Endothelial cell (in vitro differentiated cells): ENCODE data around the gene CTLA4. TPM values are rescaled to one million over a fixed set of nuclear protein-coding genes. Genes with fewer than 3 reads are reported as not detected.

Source experiments
- DNase-seq: peaks from one replicate; pipeline ENCODE4 v3.0.0; 2021; ENCODE audit warnings: low spot score
- H3K27ac Mint-ChIP-seq: one replicate; pipeline ENCODE4 v1.8.0; 2021; ENCODE audit warnings: mixed read lengths, inconsistent platforms; ENCODE audit not compliant: unreplicated experiment
- H3K27me3 Mint-ChIP-seq: one replicate; pipeline ENCODE4 v1.8.0; 2021; ENCODE audit warnings: mild to moderate bottlenecking, moderate library complexity, mixed read lengths, inconsistent platforms; ENCODE audit not compliant: unreplicated experiment
- H3K36me3 Mint-ChIP-seq: one replicate; pipeline ENCODE4 v1.8.0; 2021; ENCODE audit warnings: mild to moderate bottlenecking, low read depth, mixed read lengths, inconsistent platforms; ENCODE audit not compliant: unreplicated experiment
- H3K4me1 Mint-ChIP-seq: one replicate; pipeline ENCODE4 v1.8.0; 2021; ENCODE audit warnings: mild to moderate bottlenecking, mixed read lengths, inconsistent platforms; ENCODE audit not compliant: unreplicated experiment
- H3K4me3 Mint-ChIP-seq: one replicate; pipeline ENCODE4 v1.8.0; 2021; ENCODE audit warnings: mild to moderate bottlenecking, mixed read lengths, inconsistent platforms; ENCODE audit not compliant: unreplicated experiment
- H3K9me3 Mint-ChIP-seq: one replicate; pipeline ENCODE4 v1.8.0; 2021; ENCODE audit warnings: mixed read lengths, inconsistent platforms; ENCODE audit not compliant: unreplicated experiment
- CTCF ChIP-seq: fragments of 200-600 bp; sonication (generic); IDR thresholded peaks from one replicate; pipeline ENCODE4 v1.5.0; 2021; ENCODE audit warnings: antibody characterized with exemption; ENCODE audit not compliant: unreplicated experiment
- total RNA-seq: library from RNA; stranded (reverse); fragmentation: NEBNext Ultra II Directional; extraction: Animal tissue kit (Norgen Biotek cat#: 25700); gene quantifications from one replicate; pipeline ENCODE4 v1.2.1, GENCODE V29; 2021; ENCODE audit not compliant: unreplicated experiment

CTLA4 gene
- total RNA-seq, 1 donor from 2014 or later, result not detected

DNA sequence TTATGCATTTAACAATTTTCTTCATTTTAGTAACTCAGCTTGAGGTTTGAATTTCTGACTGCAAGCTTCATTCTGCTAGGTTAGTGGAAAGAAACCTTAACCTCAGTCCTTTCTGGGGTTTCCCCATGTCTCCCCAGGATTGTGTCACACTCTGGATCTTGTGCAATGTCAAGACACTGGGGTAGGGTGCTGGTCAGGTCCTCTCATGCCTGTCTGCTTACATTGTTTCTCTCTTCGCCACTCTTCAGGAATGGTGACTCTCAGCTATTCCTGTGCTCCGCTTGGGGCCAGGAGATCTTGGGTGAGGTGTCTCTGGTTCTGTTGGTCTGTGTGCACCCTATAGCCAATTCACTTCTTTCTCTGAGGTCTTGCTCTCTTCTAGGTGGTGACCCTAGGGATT lies 23.9 kb downstream of the CTLA4 start:
- no peak overlapping the region for H3K4me3 Mint-ChIP-seq
- DNase-seq, result no peak
- no peaks in the 10 kb centered on the region for H3K36me3 Mint-ChIP-seq
- H3K27ac Mint-ChIP-seq, result no peak overlapping the region
- TF ChIP-seq CTCF, result no peak
- no peaks in the 10 kb centered on the region for H3K9me3 Mint-ChIP-seq
- H3K4me1 Mint-ChIP-seq, result no peaks in the 10 kb centered on the region
- no peaks in the 10 kb centered on the region for H3K27me3 Mint-ChIP-seq

- H3K4me1 Mint-ChIP-seq, result no peaks in the 10 kb centered on the region
- no peak for TF ChIP-seq CTCF
- no peaks in the 10 kb centered on the region for H3K27me3 Mint-ChIP-seq
- H3K9me3 Mint-ChIP-seq, result no peaks in the 10 kb centered on the region
- no peak for DNase-seq
- H3K27ac Mint-ChIP-seq, result no peak overlapping the region
- no peak overlapping the region for H3K4me3 Mint-ChIP-seq
- no peaks in the 10 kb centered on the region for H3K36me3 Mint-ChIP-seq
Measured at GRCh38 chr2:203892207-203892606, 24.6 kb downstream of the CTLA4 start.

- TF ChIP-seq CTCF, result no peak
- Mint-ChIP-seq H3K4me1 (no peaks in the 10 kb centered on the region), H3K27ac (no peak overlapping the region), H3K4me3 (no peak overlapping the region), H3K36me3 (no peaks in the 10 kb centered on the region), H3K9me3 (no peaks in the 10 kb centered on the region), H3K27me3 (no peaks in the 10 kb centered on the region)
- DNase-seq, result no peak
Measured at GRCh38 chr2:203893401-203893800, 25.8 kb downstream of the CTLA4 start.

GRCh38 chr2:203893840-203894239 lies 26.3 kb downstream of the CTLA4 start:
- TF ChIP-seq CTCF, result no peak

DNA sequence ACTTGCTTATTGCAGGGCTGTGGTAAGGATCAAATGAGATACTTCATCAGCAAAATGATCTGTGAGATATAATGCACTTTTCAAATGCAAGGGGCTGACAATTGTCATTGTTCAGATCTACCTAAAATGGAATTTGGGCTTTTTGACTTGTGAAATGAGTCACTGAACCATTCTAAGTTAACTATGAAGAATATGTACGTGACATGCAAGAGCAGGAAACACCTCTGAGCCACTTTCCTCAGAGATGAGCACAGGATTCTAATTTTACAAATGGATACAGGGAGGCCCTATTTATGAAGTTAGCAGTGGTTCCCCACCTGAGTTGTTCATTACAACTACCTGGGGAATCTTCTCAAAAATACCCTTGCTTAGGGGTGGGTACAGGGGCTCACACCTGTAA lies 26.7 kb downstream of the CTLA4 start:
- Mint-ChIP-seq H3K9me3 (no peaks in the 10 kb centered on the region), H3K27ac (no peak overlapping the region), H3K4me3 (no peak overlapping the region), H3K4me1 (no peaks in the 10 kb centered on the region), H3K36me3 (no peaks in the 10 kb centered on the region), H3K27me3 (no peaks in the 10 kb centered on the region)
- no peak for DNase-seq
- TF ChIP-seq CTCF, result no peak

More at GRCh38 chr2:203893840-203894239, 26.3 kb downstream of the CTLA4 start:
- Mint-ChIP-seq H3K9me3 (no peaks in the 10 kb centered on the region), H3K27ac (no peak overlapping the region), H3K4me3 (no peak overlapping the region), H3K4me1 (no peaks in the 10 kb centered on the region), H3K36me3 (no peaks in the 10 kb centered on the region), H3K27me3 (no peaks in the 10 kb centered on the region)
- DNase-seq, result no peak
